ENCODE data around the gene HABP2.

The HABP2 gene

GRCh38 chr10:113552701-113553100, at the start of gene HABP2:
Gene HABP2, plus strand, starts transcription at chr10:113553053. Its CDS starts 69 bp downstream, at chr10:113553122.
- no peak for DNase-seq (ENCODE audit: low read depth in 2 of 2)

GRCh38 chr10:113503930-113504329, 48.9 kb upstream of the HABP2 start:
- DNase-seq (ENCODE audit: low read depth in 2 of 2), result no peak

DNA sequence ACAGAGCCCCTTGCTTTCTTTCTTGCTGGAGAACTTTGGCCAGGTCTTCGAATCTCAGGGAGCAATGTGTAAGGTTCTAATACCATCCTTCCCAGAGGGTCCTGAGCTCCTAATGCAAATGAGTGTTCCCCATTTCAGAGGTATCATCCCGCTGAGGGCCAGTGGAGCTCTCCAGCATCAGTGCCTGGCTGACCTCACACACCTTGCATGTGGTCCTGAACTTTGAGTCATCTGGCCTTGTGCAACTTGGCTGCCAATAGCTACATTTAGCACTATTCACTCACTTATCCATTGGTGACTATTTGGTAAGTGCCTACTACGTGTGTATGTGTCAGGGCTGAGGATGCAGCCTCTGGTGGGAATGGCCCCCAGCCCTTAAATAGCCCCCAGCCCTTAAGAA, 48.4 kb upstream of the HABP2 start:
- no peak for DNase-seq (ENCODE audit: low read depth in 2 of 2)

- DNase-seq (ENCODE audit: low read depth in 2 of 2), result no peak
Measured at GRCh38 chr10:113506476-113506875, 46.4 kb upstream of the HABP2 start.

GRCh38 chr10:113511419-113511818, 41.4 kb upstream of the HABP2 start:
- DNase-seq (ENCODE audit: low read depth in 2 of 2), result no peak

DNA sequence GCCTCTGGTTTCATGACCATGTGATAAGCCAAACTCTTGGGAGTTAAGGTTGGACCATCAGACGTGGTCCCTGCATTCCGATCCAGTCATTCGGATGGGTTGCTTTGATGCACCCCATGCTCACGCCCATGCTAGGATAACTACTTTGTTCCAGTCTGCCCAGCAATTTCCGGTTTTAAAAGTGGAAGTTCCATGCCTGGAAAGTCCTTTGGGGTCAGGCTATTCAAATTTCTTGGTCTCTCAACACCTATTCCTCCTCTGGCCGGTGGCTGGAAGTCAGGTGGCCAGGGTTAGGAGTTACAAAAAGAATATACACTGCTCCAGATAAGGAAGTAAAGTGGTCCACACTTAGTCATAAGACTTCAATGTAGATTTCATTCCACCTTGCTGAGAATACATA, 37.7 kb upstream of the HABP2 start:
- no peak for DNase-seq (ENCODE audit: low read depth in 2 of 2)

DNA sequence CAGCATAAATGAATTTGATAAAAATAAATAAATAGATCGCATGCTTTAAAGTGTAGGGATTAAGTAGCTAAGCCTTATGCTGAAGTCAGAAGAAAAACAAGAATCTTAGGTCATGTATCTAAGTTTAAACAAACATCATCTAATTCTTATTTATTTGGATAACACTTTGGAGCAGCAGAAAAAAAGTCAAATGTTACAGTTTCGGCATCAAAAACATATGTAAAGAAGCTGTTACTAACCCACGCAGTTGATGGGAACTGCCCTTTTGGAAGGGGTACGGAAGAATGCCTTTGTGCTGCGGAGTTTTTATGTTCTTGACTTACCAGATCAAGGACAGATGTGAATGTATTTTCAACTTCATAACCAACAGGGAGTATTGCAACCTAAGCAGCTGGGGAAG, 37.3 kb upstream of the HABP2 start:
- DNase-seq (ENCODE audit: low read depth in 2 of 2), result no peak

DNA sequence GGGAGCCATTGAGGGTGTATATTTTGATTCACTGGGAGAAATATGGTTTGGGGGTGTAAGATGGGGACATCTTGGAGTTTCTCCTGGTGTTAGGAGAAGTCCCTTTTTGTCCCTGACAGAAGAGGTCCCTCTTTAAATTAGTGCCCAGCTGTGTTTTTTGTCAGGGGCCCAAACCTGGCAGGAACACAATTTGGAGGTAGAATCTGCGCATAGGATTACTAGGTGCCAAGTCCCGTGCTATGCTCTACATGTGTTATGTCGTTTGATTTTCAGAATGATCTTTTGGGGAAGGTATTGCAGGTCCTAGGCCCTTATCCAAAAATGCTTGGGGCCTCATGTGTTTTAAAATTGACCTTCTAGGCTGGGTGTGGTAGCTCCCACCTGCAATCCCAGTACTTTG, 36.8 kb upstream of the HABP2 start:
- DNase-seq (ENCODE audit: low read depth in 2 of 2), result no peak

- no peak for DNase-seq (ENCODE audit: low read depth in 2 of 2)
Measured at GRCh38 chr10:113517165-113517900, 35.5 kb upstream of the HABP2 start.

- no peak for DNase-seq (ENCODE audit: low read depth in 2 of 2)
Measured at GRCh38 chr10:113517901-113518260, 35.0 kb upstream of the HABP2 start.

GRCh38 chr10:113518415-113518814, 34.4 kb upstream of the HABP2 start:
- no peak for DNase-seq (ENCODE audit: low read depth in 2 of 2)

- DNase-seq (ENCODE audit: low read depth in 2 of 2), result no peak
Measured at GRCh38 chr10:113518816-113519591, 33.8 kb upstream of the HABP2 start.

- DNase-seq (ENCODE audit: low read depth in 2 of 2), result no peak
Measured at GRCh38 chr10:113519681-113520115, 33.2 kb upstream of the HABP2 start.

GRCh38 chr10:113520261-113520660, 32.6 kb upstream of the HABP2 start:
- no peak for DNase-seq (ENCODE audit: low read depth in 2 of 2)

- peak in 1 of 2 donors; percentile 7 for DNase-seq (ENCODE audit: low read depth in 2 of 2)
Measured at GRCh38 chr10:113520690-113521474, 32.0 kb upstream of the HABP2 start.

DNA sequence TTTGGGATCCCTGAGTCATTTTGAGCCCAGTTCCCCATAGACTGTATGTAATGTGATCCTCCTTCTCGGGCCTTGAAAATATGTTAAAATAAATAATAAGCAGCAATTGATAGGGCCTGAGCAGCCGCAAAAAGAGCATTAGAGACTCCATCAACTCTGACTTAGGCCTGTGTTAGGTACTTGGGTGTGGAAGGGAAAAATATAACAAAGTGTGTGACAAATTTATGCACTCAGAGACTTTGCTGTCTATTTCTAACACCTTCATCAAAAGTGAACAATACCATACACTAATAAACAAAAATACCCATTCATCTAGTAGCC, 31.4 kb upstream of the HABP2 start:
- no peak for DNase-seq (ENCODE audit: low read depth in 2 of 2)

DNA sequence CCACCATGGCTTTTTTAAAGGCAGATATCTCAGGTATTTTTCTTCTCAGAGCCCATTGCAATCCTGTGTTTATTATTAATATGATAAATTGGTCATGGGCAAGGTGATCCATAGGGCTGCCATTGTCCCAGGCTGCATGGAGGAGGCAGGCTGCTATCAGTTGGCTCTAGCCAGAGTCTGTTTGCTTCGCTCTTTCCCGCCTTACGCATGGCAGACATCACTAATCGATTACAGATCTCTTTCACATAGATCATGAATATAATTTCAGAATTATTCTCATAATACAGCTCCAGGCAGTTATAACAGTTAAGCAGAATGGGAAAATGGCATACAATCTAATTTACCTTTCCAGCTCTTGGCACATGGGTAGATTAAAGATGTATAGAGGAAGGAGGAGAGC, 30.4 kb upstream of the HABP2 start:
- no peak for DNase-seq (ENCODE audit: low read depth in 2 of 2)

GRCh38 chr10:113523071-113523470, 29.8 kb upstream of the HABP2 start:
- no peak for DNase-seq (ENCODE audit: low read depth in 2 of 2)

- no peak for DNase-seq (ENCODE audit: low read depth in 2 of 2)
Measured at GRCh38 chr10:113523628-113524027, 29.2 kb upstream of the HABP2 start.

DNA sequence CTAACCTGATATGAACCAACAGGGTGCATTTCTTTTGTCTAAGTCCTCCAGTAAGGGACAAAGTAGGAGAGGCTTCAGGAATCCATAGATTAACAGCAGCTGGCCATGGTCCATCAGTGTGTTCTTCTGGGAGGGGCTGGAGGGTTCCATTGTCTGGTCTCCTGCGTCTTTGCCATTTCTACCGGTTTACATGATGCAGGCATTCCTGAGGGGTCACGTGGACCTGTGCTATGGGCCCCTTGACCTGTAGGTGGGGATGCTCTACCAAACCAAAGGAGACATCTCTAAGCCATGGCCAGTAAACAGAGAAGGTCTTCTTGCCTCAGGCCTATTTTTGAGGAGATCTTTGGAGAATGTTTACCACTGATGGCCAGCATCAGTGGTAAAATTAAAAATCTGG, 28.7 kb upstream of the HABP2 start:
- DNase-seq (ENCODE audit: low read depth in 2 of 2), result no peak

DNA sequence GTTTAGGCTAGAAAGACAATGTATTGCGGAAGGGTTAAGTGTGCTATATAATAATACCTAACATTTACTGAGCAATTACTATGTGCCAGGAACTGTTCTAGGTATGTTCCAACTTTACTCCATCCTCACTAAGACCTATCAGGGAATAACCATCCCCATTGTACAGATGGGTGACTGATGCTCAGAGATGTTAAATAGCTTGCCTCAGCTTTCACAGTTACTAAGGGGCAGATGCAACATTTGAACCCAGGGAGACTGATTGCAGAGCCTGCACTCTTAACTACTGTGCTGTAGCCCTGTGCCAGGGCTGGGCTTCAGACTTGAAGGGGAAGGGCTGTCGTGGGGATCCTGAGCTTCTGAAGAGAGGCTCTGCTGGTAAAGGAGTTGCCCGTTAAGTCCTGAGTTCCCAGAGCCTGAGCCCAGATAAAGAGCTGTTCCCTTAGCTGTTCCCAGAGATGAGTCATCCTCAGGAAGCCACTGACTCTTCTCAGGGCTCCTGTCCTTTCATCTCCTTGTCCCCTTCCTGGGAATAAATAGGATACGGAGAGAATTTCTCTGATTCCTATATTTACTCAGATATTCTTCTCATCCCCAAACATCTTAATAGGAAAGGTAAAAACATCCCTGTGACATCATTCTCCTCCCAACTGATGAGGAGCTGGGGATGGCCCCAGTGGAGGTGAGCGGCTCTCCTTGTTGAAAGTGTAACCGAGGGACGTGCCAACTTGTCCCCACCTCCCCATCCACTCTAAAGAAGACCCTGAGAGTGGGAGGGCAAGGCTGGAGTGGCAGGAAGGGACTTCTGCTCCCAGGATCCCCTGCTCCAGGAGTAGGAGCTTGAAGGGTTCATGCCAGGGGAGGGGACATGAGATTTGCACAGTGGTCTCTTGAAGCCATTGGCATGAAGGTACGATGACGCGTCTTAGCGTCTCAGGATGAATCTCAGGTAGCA, 28.0 kb upstream of the HABP2 start:
- no peak for DNase-seq (ENCODE audit: low read depth in 2 of 2)

GRCh38 chr10:113525713-113526112, 27.1 kb upstream of the HABP2 start:
- no peak for DNase-seq (ENCODE audit: low read depth in 2 of 2)
